ENCODE results near the gene CABLES1.

- TF ChIP-seq CTCF (IDR thresholded peaks at IDR 0.05; ENCODE audit: insufficient read depth, low read length, poor library complexity, severe bottlenecking) (no peak), EZH2phosphoT487 (conservative IDR thresholded peaks at IDR 0.05; ENCODE audit: low read length) (no peak)
Observed at GRCh38 chr18:23211146-23211545, 75.9 kb downstream of the CABLES1 start.

Measured in SU-DHL-6 (cell line).